Memory B cell (primary cell): Measurements from ENCODE around the gene VAC14.

Source experiments
- ATAC-seq: fragments of 150-1000 bp; cut with Tn5 transposase; 2 replicates; pipeline ENCODE4 v1.10.0; 2021; ENCODE audit warnings: low read depth, mild to moderate bottlenecking, moderate library complexity
- DNase-seq, 2 donors: peaks; one replicate each; pipeline ENCODE4 v3.0.0; 2022; ENCODE audit warnings: low spot score in 2 of 2
- H3K27ac Mint-ChIP-seq: one replicate; pipeline ENCODE4 v1.8.0; 2022; ENCODE audit warnings: mild to moderate bottlenecking, moderate library complexity, mixed read lengths
- H3K27me3 Mint-ChIP-seq: one replicate; pipeline ENCODE4 v1.8.0; 2022; ENCODE audit warnings: mixed read lengths
- H3K36me3 Mint-ChIP-seq: one replicate; pipeline ENCODE4 v1.8.0; 2022; ENCODE audit warnings: mild to moderate bottlenecking, mixed read lengths
- H3K4me1 Mint-ChIP-seq: one replicate; pipeline ENCODE4 v1.8.0; 2022; ENCODE audit warnings: mixed read lengths
- H3K4me3 Mint-ChIP-seq: one replicate; pipeline ENCODE4 v1.8.0; 2022; ENCODE audit warnings: mild to moderate bottlenecking, moderate library complexity, mixed read lengths
- H3K9me3 Mint-ChIP-seq: one replicate; pipeline ENCODE4 v1.8.0; 2022; ENCODE audit warnings: mixed read lengths

The VAC14 gene

GRCh38 chr16:70764632-70765031 lies 36.3 kb downstream of the VAC14 start:
- Mint-ChIP-seq H3K4me1 (no peaks in the 10 kb centered on the region), H3K4me3 (no peak overlapping the region), H3K27me3 (no peaks in the 10 kb centered on the region), H3K9me3 (no peaks in the 10 kb centered on the region), H3K36me3 (peaks cover 27% of the 10 kb centered on the region), H3K27ac (no peak overlapping the region)
- DNase-seq (no peak), ATAC-seq (no peak)

- Mint-ChIP-seq H3K4me1 (no peaks in the 10 kb centered on the region), H3K9me3 (no peaks in the 10 kb centered on the region), H3K27ac (no peak overlapping the region), H3K4me3 (no peak overlapping the region), H3K36me3 (peaks cover 30% of the 10 kb centered on the region), H3K27me3 (no peaks in the 10 kb centered on the region)
- ATAC-seq (no peak), DNase-seq (no peak)
Measured at GRCh38 chr16:70760221-70760620, 40.7 kb downstream of the VAC14 start.

- H3K27me3 Mint-ChIP-seq, result no peaks in the 10 kb centered on the region
- ATAC-seq, result no peak
- H3K4me3 Mint-ChIP-seq, result no peak overlapping the region
- no peaks in the 10 kb centered on the region for H3K4me1 Mint-ChIP-seq
- no peaks in the 10 kb centered on the region for H3K9me3 Mint-ChIP-seq
- no peak overlapping the region for H3K27ac Mint-ChIP-seq
- DNase-seq, result no peak
- peaks cover 30% of the 10 kb centered on the region for H3K36me3 Mint-ChIP-seq
Measured at GRCh38 chr16:70759666-70760065, 41.3 kb downstream of the VAC14 start.

- peaks cover 27% of the 10 kb centered on the region for H3K36me3 Mint-ChIP-seq
- H3K9me3 Mint-ChIP-seq, result no peaks in the 10 kb centered on the region
- DNase-seq (no peak), ATAC-seq (no peak)
- H3K27me3 Mint-ChIP-seq, result no peaks in the 10 kb centered on the region
- H3K4me1 Mint-ChIP-seq, result no peaks in the 10 kb centered on the region
- H3K4me3 Mint-ChIP-seq, result no peak overlapping the region
- H3K27ac Mint-ChIP-seq, result no peak overlapping the region
Measured at GRCh38 chr16:70758786-70759185, 42.2 kb downstream of the VAC14 start.

GRCh38 chr16:70757183-70757582 lies 43.8 kb downstream of the VAC14 start:
- H3K4me3 Mint-ChIP-seq, result no peak overlapping the region
- H3K27me3 Mint-ChIP-seq, result no peaks in the 10 kb centered on the region
- H3K9me3 Mint-ChIP-seq, result no peaks in the 10 kb centered on the region
- ATAC-seq (no peak), DNase-seq (no peak)
- H3K27ac Mint-ChIP-seq, result no peak overlapping the region
- peaks cover 4% of the 10 kb centered on the region for H3K4me1 Mint-ChIP-seq
- H3K36me3 Mint-ChIP-seq, result peaks cover 23% of the 10 kb centered on the region

GRCh38 chr16:70756071-70756470 lies 44.9 kb downstream of the VAC14 start:
- Mint-ChIP-seq H3K4me1 (peaks cover 4% of the 10 kb centered on the region), H3K9me3 (no peaks in the 10 kb centered on the region), H3K36me3 (peaks cover 25% of the 10 kb centered on the region), H3K4me3 (no peak overlapping the region), H3K27ac (no peak overlapping the region), H3K27me3 (no peaks in the 10 kb centered on the region)
- ATAC-seq (no peak), DNase-seq (no peak)

GRCh38 chr16:70754851-70755600 lies 45.9 kb downstream of the VAC14 start:
- Mint-ChIP-seq H3K36me3 (peaks cover 24% of the 10 kb centered on the region), H3K27ac (no peak overlapping the region), H3K9me3 (no peaks in the 10 kb centered on the region), H3K4me3 (no peak overlapping the region), H3K4me1 (peaks cover 4% of the 10 kb centered on the region), H3K27me3 (no peaks in the 10 kb centered on the region)
- DNase-seq, result no peak
- no peak for ATAC-seq

- peaks cover 4% of the 10 kb centered on the region for H3K4me1 Mint-ChIP-seq
- H3K36me3 Mint-ChIP-seq, result peaks cover 22% of the 10 kb centered on the region
- DNase-seq (no peak), ATAC-seq (no peak)
- no peak overlapping the region for H3K4me3 Mint-ChIP-seq
- H3K27ac Mint-ChIP-seq, result no peak overlapping the region
- no peaks in the 10 kb centered on the region for H3K9me3 Mint-ChIP-seq
- no peaks in the 10 kb centered on the region for H3K27me3 Mint-ChIP-seq
Measured at GRCh38 chr16:70754371-70754770, 46.6 kb downstream of the VAC14 start.

- Mint-ChIP-seq H3K27ac (no peak overlapping the region), H3K4me3 (no peak overlapping the region), H3K27me3 (no peaks in the 10 kb centered on the region), H3K36me3 (peaks cover 18% of the 10 kb centered on the region), H3K4me1 (peaks cover 4% of the 10 kb centered on the region), H3K9me3 (no peaks in the 10 kb centered on the region)
- no peak for DNase-seq
- no peak for ATAC-seq
Measured at GRCh38 chr16:70753694-70754325, 47.1 kb downstream of the VAC14 start.

GRCh38 chr16:70753228-70753627 lies 47.7 kb downstream of the VAC14 start:
- DNase-seq (no peak), ATAC-seq (no peak)
- H3K27me3 Mint-ChIP-seq, result no peaks in the 10 kb centered on the region
- H3K4me3 Mint-ChIP-seq, result no peak overlapping the region
- peaks cover 16% of the 10 kb centered on the region for H3K36me3 Mint-ChIP-seq
- no peak overlapping the region for H3K27ac Mint-ChIP-seq
- peaks cover 6% of the 10 kb centered on the region for H3K4me1 Mint-ChIP-seq
- no peaks in the 10 kb centered on the region for H3K9me3 Mint-ChIP-seq

GRCh38 chr16:70752426-70752825 lies 48.5 kb downstream of the VAC14 start:
- no peak for DNase-seq
- no peaks in the 10 kb centered on the region for H3K9me3 Mint-ChIP-seq
- H3K27ac Mint-ChIP-seq, result no peak overlapping the region
- H3K4me1 Mint-ChIP-seq, result peaks cover 8% of the 10 kb centered on the region
- ATAC-seq, result no peak
- no peaks in the 10 kb centered on the region for H3K27me3 Mint-ChIP-seq
- no peak overlapping the region for H3K4me3 Mint-ChIP-seq
- H3K36me3 Mint-ChIP-seq, result peaks cover 16% of the 10 kb centered on the region

- no peaks in the 10 kb centered on the region for H3K9me3 Mint-ChIP-seq
- ATAC-seq (no peak), DNase-seq (no peak)
- peaks cover 16% of the 10 kb centered on the region for H3K36me3 Mint-ChIP-seq
- H3K4me1 Mint-ChIP-seq, result peaks cover 14% of the 10 kb centered on the region
- no peak overlapping the region for H3K4me3 Mint-ChIP-seq
- no peaks in the 10 kb centered on the region for H3K27me3 Mint-ChIP-seq
- H3K27ac Mint-ChIP-seq, result no peak overlapping the region
Measured at GRCh38 chr16:70751593-70751992, 49.4 kb downstream of the VAC14 start.

- no peak for DNase-seq
Measured at GRCh38 chr16:70750893-70751467, 50.0 kb downstream of the VAC14 start.

GRCh38 chr16:70749681-70750601 lies 51.0 kb downstream of the VAC14 start:
- H3K4me3 Mint-ChIP-seq, result no peak overlapping the region
- ATAC-seq (no peak), DNase-seq (no peak)
- no peaks in the 10 kb centered on the region for H3K9me3 Mint-ChIP-seq
- H3K36me3 Mint-ChIP-seq, result peaks cover 14% of the 10 kb centered on the region
- peaks cover 20% of the 10 kb centered on the region for H3K4me1 Mint-ChIP-seq
- no peaks in the 10 kb centered on the region for H3K27me3 Mint-ChIP-seq
- no peak overlapping the region for H3K27ac Mint-ChIP-seq

More at GRCh38 chr16:70750893-70751467, 50.0 kb downstream of the VAC14 start:
- Mint-ChIP-seq H3K27ac (no peak overlapping the region), H3K9me3 (no peaks in the 10 kb centered on the region), H3K36me3 (peaks cover 12% of the 10 kb centered on the region), H3K27me3 (no peaks in the 10 kb centered on the region), H3K4me3 (no peak overlapping the region), H3K4me1 (peaks cover 20% of the 10 kb centered on the region)
- ATAC-seq, result no peak
